MM.1S (cell line): ENCODE results near the gene MYPN.

Experiments used
- DNase-seq: peaks from one replicate; pipeline ENCODE4 v3.0.0-alpha.2; 2015
- H2AFZ ChIP-seq: fragments of 300-600 bp; sonication (generic); 2 replicates; pipeline ENCODE4 v1.6.0; 2016; ENCODE audit warnings: antibody characterized with exemption, low read length
- H3F3A ChIP-seq: fragments of 300-600 bp; sonication (generic); 2 replicates; pipeline ENCODE4 v1.6.1; 2016; ENCODE audit warnings: mild to moderate bottlenecking, antibody characterized with exemption, low read length, moderate library complexity, mixed read lengths; ENCODE audit not compliant: insufficient read depth
- H3K27ac ChIP-seq: fragments of 300-600 bp; sonication (generic); 2 replicates; pipeline ENCODE4 v1.5.1; 2016; ENCODE audit warnings: mild to moderate bottlenecking, low read length
- H3K27me3 ChIP-seq: fragments of 300-600 bp; sonication (generic); replicated peaks from 2 replicates; pipeline ENCODE4 v1.6.0; 2016; ENCODE audit warnings: low read length; ENCODE audit not compliant: insufficient read depth
- H3K36me3 ChIP-seq: fragments of 300-600 bp; sonication (generic); replicated peaks from 2 replicates; pipeline ENCODE4 v1.6.1; 2016; ENCODE audit warnings: mild to moderate bottlenecking, low read length, mixed read lengths; ENCODE audit not compliant: insufficient read depth
- H3K4me1 ChIP-seq: fragments of 300-600 bp; sonication (generic); 2 replicates; pipeline ENCODE4 v1.6.1; 2016; ENCODE audit warnings: low read length, mixed read lengths
- H3K4me2 ChIP-seq: fragments of 300-600 bp; sonication (generic); 2 replicates; pipeline ENCODE4 v1.6.0; 2016; ENCODE audit warnings: low read depth, low read length
- H3K4me3 ChIP-seq: fragments of 300-600 bp; sonication (generic); 2 replicates; pipeline ENCODE4 v1.5.1; 2016; ENCODE audit warnings: low read length, mixed read lengths
- H3K79me2 ChIP-seq: fragments of 300-600 bp; sonication (generic); 2 replicates; pipeline ENCODE4 v1.6.1; 2016; ENCODE audit warnings: mixed run types, low read length, mixed read lengths
- H3K9ac ChIP-seq: fragments of 300-600 bp; sonication (generic); 2 replicates; pipeline ENCODE4 v1.6.1; 2016; ENCODE audit warnings: low read length, mixed read lengths
- H3K9me2 ChIP-seq: fragments of 300-600 bp; sonication (generic); replicated peaks from 2 replicates; pipeline ENCODE4 v1.6.1; 2016; ENCODE audit warnings: mild to moderate bottlenecking, low read length, mixed read lengths; ENCODE audit not compliant: insufficient read depth
- H3K9me3 ChIP-seq: fragments of 300-600 bp; sonication (generic); replicated peaks from 2 replicates; pipeline ENCODE4 v1.6.1; 2016; ENCODE audit warnings: mild to moderate bottlenecking, low read length, mixed read lengths; ENCODE audit not compliant: insufficient read depth
- H4K20me1 ChIP-seq: fragments of 300-600 bp; sonication (generic); 2 replicates; pipeline ENCODE4 v1.6.1; 2016; ENCODE audit warnings: mild to moderate bottlenecking, low read length, moderate library complexity, mixed read lengths; ENCODE audit not compliant: insufficient read depth
- EZH2 ChIP-seq: fragments of 300-600 bp; sonication (generic); optimal IDR thresholded peaks from 2 replicates; pipeline ENCODE3; 2017; ENCODE audit warnings: low read depth, mild to moderate bottlenecking, antibody characterized with exemption, low read length, mixed read lengths
- EZH2phosphoT487 ChIP-seq: fragments of 300-600 bp; sonication (generic); IDR thresholded peaks from 2 replicates; pipeline ENCODE4 v1.6.1; 2018; ENCODE audit warnings: antibody characterized with exemption, low read length
- TF ChIP-seq, protein P1 (sequence below): fragments of 300-600 bp; sonication (generic); IDR thresholded peaks from 2 replicates; pipeline ENCODE4 v1.5.1; 2016; ENCODE audit warnings: antibody characterized with exemption, low read length, mixed read lengths

The MYPN gene

DNA sequence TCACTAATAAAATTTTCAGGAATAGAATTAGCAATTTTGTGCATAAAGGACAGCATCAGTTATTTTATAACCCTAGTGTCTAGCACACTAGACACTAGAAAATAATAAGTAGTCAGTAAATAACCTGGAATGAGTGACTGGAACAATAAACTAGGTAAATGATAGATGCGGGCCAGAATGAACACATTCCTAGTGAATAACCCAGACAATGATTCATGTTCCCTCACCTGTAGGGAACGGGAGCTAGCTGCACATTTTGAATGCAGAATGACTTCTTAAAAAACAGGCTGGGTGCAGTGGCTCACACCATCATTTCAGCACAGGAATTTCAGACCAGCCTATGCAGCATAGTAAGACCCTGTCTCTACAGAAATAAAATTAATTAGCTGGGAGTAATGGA lies 125.8 kb downstream of the MYPN start:
- Histone ChIP-seq H3K27ac (no peak overlapping the region), H3K4me3 (no peak overlapping the region), H2AFZ (no peak overlapping the region), H3F3A (peaks cover 12% of the 10 kb centered on the region), H3K9me3 (no peaks in the 10 kb centered on the region), H3K36me3 (no peaks in the 10 kb centered on the region), H3K9me2 (no peaks in the 10 kb centered on the region), H3K4me2 (no peak overlapping the region), H3K4me1 (peaks cover 17% of the 10 kb centered on the region), H3K79me2 (no peaks in the 10 kb centered on the region), H3K9ac (no peak overlapping the region), H3K27me3 (0 out of 2 replicates have a peak, but pooled peaks cover 4% of the 10 kb centered on the region), H4K20me1 (no peaks in the 10 kb centered on the region)
- DNase-seq: no peak
- TF ChIP-seq EZH2phosphoT487: no peak
- TF ChIP-seq EZH2: no peak
- TF ChIP-seq, protein P1, sequence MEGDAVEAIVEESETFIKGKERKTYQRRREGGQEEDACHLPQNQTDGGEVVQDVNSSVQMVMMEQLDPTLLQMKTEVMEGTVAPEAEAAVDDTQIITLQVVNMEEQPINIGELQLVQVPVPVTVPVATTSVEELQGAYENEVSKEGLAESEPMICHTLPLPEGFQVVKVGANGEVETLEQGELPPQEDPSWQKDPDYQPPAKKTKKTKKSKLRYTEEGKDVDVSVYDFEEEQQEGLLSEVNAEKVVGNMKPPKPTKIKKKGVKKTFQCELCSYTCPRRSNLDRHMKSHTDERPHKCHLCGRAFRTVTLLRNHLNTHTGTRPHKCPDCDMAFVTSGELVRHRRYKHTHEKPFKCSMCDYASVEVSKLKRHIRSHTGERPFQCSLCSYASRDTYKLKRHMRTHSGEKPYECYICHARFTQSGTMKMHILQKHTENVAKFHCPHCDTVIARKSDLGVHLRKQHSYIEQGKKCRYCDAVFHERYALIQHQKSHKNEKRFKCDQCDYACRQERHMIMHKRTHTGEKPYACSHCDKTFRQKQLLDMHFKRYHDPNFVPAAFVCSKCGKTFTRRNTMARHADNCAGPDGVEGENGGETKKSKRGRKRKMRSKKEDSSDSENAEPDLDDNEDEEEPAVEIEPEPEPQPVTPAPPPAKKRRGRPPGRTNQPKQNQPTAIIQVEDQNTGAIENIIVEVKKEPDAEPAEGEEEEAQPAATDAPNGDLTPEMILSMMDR: no peak

DNA sequence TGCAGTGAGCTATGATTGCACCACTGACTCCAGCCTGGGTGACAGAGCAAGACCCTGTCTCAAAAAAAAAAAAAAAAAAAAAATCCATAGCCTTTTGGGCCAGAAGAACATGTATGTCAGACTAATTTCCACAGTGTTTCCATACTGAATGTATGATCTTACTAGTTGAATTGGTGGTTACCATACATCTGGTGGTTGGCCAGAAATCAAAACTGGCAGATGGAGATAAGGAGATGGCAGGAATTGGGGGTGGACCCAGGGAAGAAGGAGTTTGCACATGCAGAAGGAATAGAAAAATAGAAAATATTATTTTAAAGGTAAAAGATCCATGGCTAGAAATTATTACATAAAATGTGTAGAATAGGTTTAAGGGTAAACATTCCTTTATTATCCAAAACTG lies 126.3 kb downstream of the MYPN start:
- Histone ChIP-seq H3K36me3 (no peaks in the 10 kb centered on the region), H3K4me3 (no peak overlapping the region), H3K27ac (no peak overlapping the region), H3K4me2 (no peak overlapping the region), H3K4me1 (peaks cover 19% of the 10 kb centered on the region), H4K20me1 (no peaks in the 10 kb centered on the region), H2AFZ (no peak overlapping the region), H3K9ac (no peak overlapping the region), H3K9me3 (no peaks in the 10 kb centered on the region), H3K27me3 (0 out of 2 replicates have a peak, but pooled peaks cover 4% of the 10 kb centered on the region), H3K9me2 (no peaks in the 10 kb centered on the region), H3K79me2 (no peaks in the 10 kb centered on the region), H3F3A (peaks cover 12% of the 10 kb centered on the region)
- TF ChIP-seq EZH2: no peak
- TF ChIP-seq, protein P1: no peak
- no peak for TF ChIP-seq EZH2phosphoT487
- DNase-seq: no peak

DNA sequence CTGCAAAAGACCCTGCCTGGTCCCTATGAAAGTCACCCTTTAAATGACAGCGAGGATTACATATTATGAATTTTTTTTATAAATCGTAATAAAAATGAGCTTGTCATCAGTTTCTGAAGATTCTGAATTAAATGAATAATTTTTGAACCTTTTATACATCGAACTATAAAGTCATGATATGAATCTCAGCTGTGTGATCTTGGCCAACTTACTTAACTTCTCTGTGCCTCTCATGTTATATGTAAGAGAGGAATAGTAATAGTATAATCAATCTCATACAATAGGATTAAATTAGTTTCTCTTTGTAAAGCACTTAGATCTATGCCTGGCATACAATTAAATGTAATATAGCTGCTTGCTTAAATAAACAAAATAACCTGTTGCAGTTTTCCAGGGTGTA lies 127.9 kb downstream of the MYPN start:
- TF ChIP-seq, protein P1: no peak
- TF ChIP-seq EZH2phosphoT487: no peak
- no peak for TF ChIP-seq EZH2
- no peak for DNase-seq
- Histone ChIP-seq H2AFZ (no peak overlapping the region), H3K27me3 (0 out of 2 replicates have a peak, but pooled peaks cover 4% of the 10 kb centered on the region), H3K79me2 (no peaks in the 10 kb centered on the region), H3K4me3 (no peak overlapping the region), H3K9ac (no peak overlapping the region), H3K9me2 (no peaks in the 10 kb centered on the region), H3K9me3 (no peaks in the 10 kb centered on the region), H3K27ac (no peak overlapping the region), H3F3A (peaks cover 10% of the 10 kb centered on the region), H3K4me1 (peaks cover 15% of the 10 kb centered on the region), H3K4me2 (no peak overlapping the region), H4K20me1 (no peaks in the 10 kb centered on the region), H3K36me3 (no peaks in the 10 kb centered on the region)
